Thoracic aorta (tissue), 2 donors: Measurements from ENCODE around the gene KIRREL3. TPM values are rescaled to one million over a fixed set of nuclear protein-coding genes. Genes with fewer than 3 reads are reported as not detected.

Source experiments
- ATAC-seq: fragments of 150-250 bp; one replicate; pipeline ENCODE4 v1.8.0; 2017; ENCODE audit warnings: low read depth; ENCODE audit not compliant: insufficient number of reproducible peaks, low FRiP score
- DNase-seq: peaks from one replicate; pipeline ENCODE4 v3.0.0-alpha.2; 2020; ENCODE audit warnings: low spot score
- H3K27ac ChIP-seq, 2 donors: fragments of 200-600 bp; sonication (generic); 1 replicate in 1 of 2; 2 replicates in 1 of 2; pipeline ENCODE4 v1.5.1; 2016; ENCODE audit warnings: mild to moderate bottlenecking in 2 of 2, moderate library complexity in 2 of 2
- H3K27me3 ChIP-seq: fragments of 200-600 bp; sonication (generic); replicated peaks from 2 replicates; pipeline ENCODE4 v1.6.0; 2016; ENCODE audit warnings: mild to moderate bottlenecking; ENCODE audit not compliant: insufficient read depth
- H3K36me3 ChIP-seq: fragments of 200-600 bp; sonication (generic); one replicate; pipeline ENCODE4 v1.5.1; 2016
- H3K4me1 ChIP-seq, 2 donors: fragments of 200-600 bp; sonication (generic); 1 replicate in 1 of 2; 2 replicates in 1 of 2; pipeline versions ENCODE4 v1.5.1 to v1.6.0; 2016; ENCODE audit warnings: low read depth in 2 of 2, mild to moderate bottlenecking in 1 of 2; ENCODE audit not compliant: control insufficient read depth in 1 of 2
- H3K4me3 ChIP-seq: fragments of 200-600 bp; sonication (generic); 2 replicates; pipeline ENCODE4 v1.5.1; 2016; ENCODE audit warnings: mild to moderate bottlenecking
- H3K9me3 ChIP-seq: fragments of 200-600 bp; sonication (generic); 2 replicates; pipeline ENCODE4 v1.5.1; 2016
- CTCF ChIP-seq: fragments of 200-600 bp; sonication (generic); IDR thresholded peaks from one replicate; pipeline ENCODE4 v1.5.1; 2019; ENCODE audit warnings: antibody characterized with exemption
- total RNA-seq, 2 donors: library from RNA; depleted of rRNA; stranded (reverse); fragments of >200 nt; gene quantifications; one replicate each; pipeline versions ENCODE4 v1.1.0 to v1.2.3, GENCODE V29; 2016

Gene KIRREL3
- total RNA-seq, 2 donors from 2014 or later, result not detected

DNA sequence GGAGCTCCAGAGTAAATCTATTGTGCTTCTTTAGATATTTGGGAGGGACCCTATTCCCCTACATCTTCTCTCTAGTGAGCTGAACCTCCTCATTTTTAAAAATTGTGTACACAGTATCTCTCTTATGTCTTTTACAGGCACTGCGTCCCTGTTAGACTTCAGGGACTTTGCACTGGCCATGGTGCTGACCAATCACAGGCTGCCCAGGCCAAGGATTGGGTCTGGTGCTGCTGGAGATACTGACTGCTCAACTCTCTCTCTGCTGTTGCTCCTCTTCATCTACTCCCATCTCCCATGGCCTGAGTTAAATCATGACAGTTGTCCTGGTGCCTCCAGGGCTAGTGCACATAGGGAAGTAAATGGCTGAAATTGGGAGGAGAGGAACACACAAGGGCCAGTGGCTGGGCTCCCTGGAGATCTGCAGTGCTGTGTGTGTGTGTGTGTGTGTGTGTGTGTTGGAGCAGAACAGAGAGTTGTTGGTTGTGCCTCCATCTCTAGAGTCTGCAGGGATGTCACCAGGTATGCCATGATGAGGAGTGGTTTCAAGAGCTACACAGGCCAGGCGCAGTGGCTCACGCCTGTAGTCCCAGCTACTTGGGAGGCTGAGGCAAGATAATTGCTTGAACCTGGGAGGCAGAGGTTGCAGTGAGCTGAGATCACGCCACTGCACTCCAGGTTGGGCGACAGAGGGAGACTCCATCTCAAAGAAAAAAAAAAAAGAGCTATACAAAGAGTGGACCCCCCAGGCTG, 489.8 kb downstream of the KIRREL3 start:
- no peak for TF ChIP-seq CTCF
- H3K27ac ChIP-seq, result no peak overlapping the region
- no peaks in the 10 kb centered on the region for H3K27me3 ChIP-seq
- no peak overlapping the region for H3K4me3 ChIP-seq
- H3K4me1 ChIP-seq, result no peaks in the 10 kb centered on the region
- no peaks in the 10 kb centered on the region for H3K36me3 ChIP-seq
- ATAC-seq (no peak), DNase-seq (no peak)
- H3K9me3 ChIP-seq, result no peaks in the 10 kb centered on the region

DNA sequence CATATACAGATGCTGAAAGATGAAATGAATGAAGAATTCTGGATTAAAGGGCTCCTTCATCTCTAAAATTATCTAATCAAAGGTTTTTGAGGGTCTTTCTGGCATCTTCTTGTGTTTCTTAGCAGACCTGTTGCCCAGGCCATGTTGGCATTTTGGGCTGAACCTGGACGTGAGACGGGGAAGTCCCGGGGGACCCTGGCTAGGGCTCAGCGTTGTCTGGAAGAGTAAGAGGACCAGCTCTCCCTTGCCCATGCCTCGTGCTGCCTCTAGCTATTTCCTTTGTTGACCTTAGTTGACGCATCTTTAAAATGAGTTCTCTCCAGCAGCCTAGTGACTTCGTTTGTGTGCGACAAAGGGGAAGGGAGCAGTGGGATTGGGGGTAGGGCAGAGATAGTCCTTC, 492.9 kb downstream of the KIRREL3 start:
- no peak overlapping the region for H3K4me3 ChIP-seq
- H3K4me1 ChIP-seq, result no peaks in the 10 kb centered on the region
- no peak for TF ChIP-seq CTCF
- peaks cover 5% of the 10 kb centered on the region for H3K9me3 ChIP-seq
- no peak overlapping the region for H3K27ac ChIP-seq
- no peaks in the 10 kb centered on the region for H3K27me3 ChIP-seq
- no peaks in the 10 kb centered on the region for H3K36me3 ChIP-seq
- DNase-seq (no peak), ATAC-seq (no peak)

GRCh38 chr11:126506789-126507188, 493.8 kb downstream of the KIRREL3 start:
- Histone ChIP-seq H3K36me3 (no peaks in the 10 kb centered on the region), H3K9me3 (peaks cover 5% of the 10 kb centered on the region), H3K27me3 (no peaks in the 10 kb centered on the region), H3K4me1 (no peaks in the 10 kb centered on the region), H3K4me3 (no peak overlapping the region), H3K27ac (no peak overlapping the region)
- no peak for TF ChIP-seq CTCF
- DNase-seq (no peak), ATAC-seq (no peak)

DNA sequence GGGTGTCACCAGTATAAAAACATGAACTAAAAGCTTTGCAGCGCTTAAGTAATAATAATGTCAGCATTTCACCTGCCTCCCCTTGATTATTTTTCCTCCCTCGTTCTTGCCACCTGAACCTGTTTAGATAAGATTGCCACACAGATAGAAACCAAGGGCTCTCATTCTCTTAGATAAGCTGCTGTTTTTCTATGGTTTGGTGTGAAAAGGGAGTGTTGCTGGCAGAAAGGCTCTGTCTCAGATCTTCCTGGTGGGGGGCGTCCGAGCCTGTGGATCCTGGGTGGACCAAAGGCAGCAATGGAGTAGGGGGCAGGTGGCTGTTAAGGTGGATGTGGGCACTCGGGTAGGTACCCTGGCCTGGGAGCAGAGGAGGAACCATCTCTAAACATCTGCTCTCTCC, 497.6 kb downstream of the KIRREL3 start:
- H3K36me3 ChIP-seq, result no peaks in the 10 kb centered on the region
- H3K9me3 ChIP-seq, result peaks cover 5% of the 10 kb centered on the region
- H3K4me3 ChIP-seq, result no peak overlapping the region
- H3K27me3 ChIP-seq, result no peaks in the 10 kb centered on the region
- TF ChIP-seq CTCF, result no peak
- no peaks in the 10 kb centered on the region for H3K4me1 ChIP-seq
- no peak for DNase-seq
- ATAC-seq, result no peak
- no peak overlapping the region for H3K27ac ChIP-seq

- H3K27ac ChIP-seq, result no peak overlapping the region
- H3K4me3 ChIP-seq, result no peak overlapping the region
- no peaks in the 10 kb centered on the region for H3K27me3 ChIP-seq
- H3K4me1 ChIP-seq, result no peaks in the 10 kb centered on the region
- peaks cover 5% of the 10 kb centered on the region for H3K9me3 ChIP-seq
- no peak for TF ChIP-seq CTCF
- DNase-seq, result no peak
- no peaks in the 10 kb centered on the region for H3K36me3 ChIP-seq
- ATAC-seq, result no peak
Observed at GRCh38 chr11:126502159-126502558, 498.4 kb downstream of the KIRREL3 start.
